T-helper 1 cell (primary cell): ENCODE results near the gene TRPV4.

Experiments used
- DNase-seq, 5 donors: peaks; one replicate each; pipeline ENCODE4 v3.0.0-alpha.2; 2012 to 2020

Gene TRPV4

DNA sequence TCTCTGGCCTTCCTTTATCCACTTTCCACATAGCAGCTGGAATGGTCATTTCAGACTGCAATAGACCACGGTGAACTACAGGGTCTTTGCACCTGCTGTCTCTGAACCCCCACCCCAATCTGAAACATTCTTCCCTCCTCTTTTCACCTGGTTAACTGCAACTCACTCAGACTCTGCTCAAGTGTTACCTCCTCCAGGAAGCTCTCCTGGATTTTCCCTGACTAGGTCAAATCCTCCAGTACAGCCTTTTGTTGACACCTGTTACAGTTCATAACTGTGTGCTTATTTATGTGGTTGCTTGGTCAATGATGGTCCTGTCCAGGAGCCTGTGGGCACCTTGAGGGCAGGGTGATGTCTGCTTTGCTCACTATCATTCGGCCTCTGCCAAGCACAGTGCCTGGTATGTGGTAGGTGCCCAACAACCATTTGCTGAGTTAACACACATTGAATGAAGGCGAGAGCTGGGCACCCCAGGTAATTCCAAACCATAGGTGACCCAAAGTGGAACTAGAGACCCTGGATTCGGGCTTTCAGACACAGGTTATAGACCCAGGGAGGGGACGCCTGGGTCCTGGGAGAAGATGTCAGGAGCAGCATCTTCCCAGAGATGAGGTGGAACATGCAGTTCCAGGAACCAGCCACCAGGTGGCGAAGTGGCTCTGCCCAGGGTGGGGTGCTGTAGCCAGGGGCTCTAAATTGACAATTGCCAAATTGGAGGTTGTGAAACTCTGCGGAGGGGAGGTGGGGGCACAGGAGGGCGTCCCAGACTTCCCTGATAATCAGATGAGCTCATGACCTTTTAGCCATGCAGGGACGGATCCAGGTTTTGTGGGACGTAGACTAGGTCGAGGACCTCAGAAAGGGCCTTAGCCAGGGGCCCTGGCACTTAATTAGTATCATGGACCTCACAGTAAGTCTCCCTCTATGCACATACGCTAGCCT, 28.1 kb downstream of the TRPV4 start:
- peak; percentile 28 to 63 (median 51) for DNase-seq

- no peak for DNase-seq
These were observed 29.5 kb downstream of the TRPV4 start for GRCh38 chr12:109803678-109804077.

DNA sequence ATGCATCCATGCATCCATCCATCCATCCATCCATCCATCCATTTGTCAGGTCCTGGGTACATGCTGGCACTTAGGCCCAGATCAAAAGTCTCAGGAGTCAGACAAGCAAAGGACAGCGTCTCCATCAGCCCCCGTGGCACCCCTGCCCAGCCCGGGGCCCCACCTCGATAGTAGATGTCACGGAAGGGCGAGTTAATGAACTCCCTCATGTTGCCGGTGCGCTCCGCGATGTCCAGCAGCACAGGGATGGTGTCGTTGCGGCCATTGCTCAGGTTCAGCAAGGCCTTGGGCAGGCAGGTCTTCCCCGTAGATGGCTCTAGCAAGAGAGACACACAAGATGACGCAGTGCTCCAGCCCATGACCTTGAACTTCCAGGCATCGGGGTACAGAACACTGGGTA, 30.4 kb downstream of the TRPV4 start:
- DNase-seq, result no peak

- no peak for DNase-seq
These were observed 32.7 kb downstream of the TRPV4 start for GRCh38 chr12:109800536-109800935.

DNA sequence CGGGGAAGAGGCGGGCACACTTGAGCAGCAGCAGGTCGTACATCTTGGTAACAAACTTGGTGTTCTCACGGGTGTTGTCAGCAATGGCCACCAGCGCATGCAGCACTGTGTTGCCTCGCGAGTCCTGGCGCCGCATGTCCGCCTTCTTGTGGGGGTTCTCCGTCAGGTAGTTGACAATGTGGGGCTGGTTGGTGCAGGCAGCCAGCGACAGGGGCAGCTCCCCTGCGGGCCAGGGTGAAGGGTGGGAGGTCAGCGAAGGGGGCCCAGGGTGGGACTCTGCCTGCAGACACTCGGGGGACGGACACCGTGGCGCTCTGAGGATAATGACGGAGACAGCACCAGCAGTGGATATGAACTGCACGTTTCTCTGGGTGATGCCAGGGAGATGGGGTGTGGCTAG, 34.5 kb downstream of the TRPV4 start:
- DNase-seq, result no peak

DNA sequence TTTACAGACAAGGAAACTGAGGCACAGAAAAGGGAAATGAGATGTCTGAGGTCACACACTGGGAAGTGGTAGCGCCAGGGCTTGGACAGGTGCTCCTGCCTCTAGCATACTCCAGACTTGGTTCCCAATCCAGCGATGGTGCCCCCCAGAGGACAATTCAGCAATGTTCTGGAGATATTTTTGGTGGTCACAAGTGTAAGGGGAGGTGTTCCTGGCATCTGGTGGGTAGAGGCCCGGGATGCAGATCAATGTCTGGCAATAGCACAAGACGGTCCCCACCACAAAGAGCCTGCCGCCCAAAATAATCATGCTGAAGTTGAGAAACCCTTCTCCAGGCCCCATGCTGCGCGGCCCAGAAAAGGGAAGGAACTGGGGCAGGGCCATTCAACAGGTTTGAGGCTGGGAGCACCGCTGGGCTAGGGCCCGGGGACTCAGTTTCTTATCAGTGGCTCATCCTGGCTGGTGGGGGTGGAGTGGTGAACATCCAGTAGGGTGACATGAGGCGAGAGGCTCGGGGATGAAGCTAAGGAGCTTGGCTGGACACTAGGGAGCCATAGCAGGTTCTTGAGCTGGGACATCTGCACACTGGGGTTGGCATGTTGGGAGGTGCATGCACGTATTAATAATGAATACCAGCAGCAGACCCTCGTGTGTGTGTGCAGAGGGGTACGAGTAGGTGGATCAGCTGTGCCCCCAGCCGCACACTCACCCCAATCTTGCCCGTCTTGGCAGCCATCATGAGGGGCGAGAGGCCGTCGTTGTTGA, 35.1 kb downstream of the TRPV4 start:
- no peak for DNase-seq

DNA sequence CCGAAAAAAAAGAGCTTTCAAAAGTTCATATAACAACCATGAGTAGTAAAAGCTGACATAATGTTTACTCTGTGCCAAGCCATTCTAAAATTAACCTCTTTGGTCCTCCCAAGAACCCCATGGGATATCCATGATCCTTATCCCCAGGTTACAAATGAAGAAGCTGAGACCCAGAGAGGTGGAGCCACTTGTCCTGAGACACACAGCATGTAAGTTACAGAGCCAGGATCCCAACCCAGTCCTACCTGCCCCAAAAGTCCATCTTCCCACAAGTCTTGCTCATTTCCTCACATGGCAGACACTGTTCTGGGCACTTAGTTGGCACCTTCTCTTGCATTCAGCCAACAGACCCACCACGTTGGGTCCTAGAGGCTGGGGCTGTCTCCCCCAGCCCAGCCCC, 37.1 kb downstream of the TRPV4 start:
- no peak for DNase-seq

- DNase-seq, result no peak
These were observed 38.2 kb downstream of the TRPV4 start for GRCh38 chr12:109795023-109795422.

DNA sequence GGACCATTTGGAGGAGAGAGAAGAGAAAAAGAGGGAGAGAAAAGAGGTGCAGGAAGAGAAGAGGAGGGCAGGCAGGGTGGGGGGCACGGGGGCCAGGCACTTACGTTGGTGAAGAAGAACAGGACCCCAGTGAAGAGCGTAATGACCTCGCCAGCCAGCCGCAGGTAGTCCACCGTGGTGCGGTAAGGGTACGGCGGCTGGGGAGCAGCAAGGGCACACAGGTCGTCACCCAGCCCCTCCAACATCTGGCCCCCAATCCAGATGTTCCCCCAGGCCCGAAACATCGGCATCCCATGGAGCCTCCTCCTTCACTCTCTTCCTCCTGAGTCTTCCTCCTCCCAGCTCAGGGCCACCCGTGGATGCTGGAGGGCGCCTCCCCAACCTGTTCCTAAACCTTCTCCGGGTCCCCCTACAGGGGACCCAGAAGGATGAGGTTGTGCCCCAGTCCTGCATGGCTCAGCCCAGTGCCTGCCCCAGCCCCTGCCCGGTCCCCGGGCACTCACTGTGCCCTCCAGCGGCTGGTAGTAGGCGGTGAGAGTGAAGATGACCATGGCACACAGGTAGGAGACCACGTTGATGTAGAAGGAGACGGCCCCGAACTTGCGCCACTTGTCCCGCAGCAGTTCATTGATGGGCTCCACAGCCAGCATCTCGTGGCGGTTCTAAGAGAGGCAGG, 39.2 kb downstream of the TRPV4 start:
- no peak for DNase-seq

DNA sequence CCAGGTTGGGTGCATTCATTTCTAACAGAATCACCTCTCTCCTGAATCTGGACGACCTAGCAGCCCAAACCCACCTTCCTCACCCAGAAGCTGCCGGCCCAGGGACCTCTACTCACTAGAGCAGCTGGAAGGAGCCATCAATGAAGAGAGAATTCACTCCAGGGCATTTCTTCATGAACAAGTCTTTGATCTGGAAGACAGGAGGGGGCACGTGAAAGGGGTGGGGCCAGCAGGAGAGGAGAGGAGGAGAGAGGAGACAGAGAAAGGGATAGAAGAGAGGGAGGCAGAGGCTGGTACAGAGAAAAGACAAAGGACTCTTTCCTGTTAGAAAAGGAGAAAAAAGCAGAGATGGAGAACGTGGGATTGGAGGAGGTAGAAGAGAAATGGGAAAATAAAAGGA, 39.8 kb downstream of the TRPV4 start:
- DNase-seq, result no peak

DNA sequence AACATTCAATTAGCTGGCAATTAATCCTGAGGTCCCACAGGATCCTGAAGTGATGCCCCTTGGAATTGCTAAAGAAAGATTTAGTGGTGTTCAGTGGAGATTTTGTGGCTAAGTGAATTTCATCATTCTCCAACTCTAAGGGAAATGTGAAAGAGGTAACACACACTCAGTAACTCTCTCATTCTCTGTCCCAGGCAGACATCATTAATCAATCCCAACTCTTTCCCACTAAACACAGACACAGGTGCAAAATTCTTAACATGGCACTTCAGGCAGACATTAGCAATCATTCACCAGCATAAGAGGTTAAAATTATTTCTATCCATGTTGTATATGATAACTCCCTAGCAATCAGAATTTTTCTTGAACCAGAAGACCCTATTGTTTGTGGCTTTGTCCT, 40.2 kb downstream of the TRPV4 start:
- DNase-seq, result no peak

DNA sequence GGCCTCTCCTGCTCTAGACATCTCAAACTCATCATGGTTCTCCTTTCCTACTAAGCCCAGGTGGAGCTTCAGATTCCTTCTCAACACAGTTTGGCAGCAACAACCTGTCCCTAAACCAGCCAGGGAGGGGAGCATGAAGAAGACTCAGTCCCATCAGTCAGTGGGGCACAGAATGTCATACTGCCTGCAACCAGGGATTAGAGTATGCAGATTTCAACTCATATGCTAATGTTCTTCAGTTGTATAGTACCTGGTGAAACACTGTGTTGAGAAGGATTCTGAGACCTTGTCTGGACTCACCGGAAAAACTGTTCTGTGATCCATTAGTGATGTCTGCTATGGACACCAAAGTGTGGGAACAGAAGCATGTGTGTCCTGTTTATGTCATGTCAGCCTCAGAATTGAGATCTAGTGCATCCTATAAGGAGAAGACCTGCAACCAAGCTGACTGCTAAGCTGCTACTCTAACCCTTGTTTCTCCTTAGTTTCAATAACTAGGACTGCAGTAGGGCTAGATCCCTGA, 43.6 kb downstream of the TRPV4 start:
- no peak for DNase-seq

DNA sequence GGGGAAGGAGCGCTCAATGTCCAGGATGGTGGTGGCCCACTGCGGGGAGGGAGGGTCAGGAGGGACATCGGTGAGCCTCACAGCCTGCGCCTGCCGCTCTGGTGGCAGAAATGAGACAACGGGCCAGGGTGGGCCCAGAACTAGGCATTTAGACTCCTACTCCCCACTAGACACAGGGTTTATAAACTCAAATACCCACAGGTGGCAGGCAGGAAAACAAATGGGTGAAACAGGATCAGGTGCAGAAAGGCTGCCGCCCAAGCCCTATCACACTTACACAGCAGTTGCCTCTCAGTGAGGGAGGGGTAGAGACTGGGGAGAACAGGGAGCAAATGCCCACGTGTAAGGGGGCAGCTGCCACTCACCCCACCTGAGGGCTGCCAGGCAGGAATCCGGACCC, 46.4 kb downstream of the TRPV4 start:
- no peak for DNase-seq

DNA sequence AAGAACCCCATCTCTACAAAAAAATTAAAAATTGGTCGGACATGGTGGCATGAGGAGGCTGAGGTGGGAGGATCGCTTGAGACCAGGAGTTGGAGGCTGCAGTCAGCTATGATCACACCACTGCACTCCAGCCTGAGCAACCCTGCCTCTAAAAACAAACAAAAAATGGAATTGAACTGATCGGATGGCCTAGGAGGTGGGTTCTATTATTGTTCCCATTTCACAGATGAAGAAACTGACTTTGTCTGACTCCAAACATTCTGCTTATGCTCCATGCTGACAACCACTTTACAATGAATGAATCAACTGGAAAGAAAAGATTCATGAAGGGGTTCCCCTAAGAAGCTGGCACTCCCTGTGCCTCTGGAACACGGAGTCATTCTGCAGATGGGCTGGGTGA, 47.3 kb downstream of the TRPV4 start:
- DNase-seq, result no peak

DNA sequence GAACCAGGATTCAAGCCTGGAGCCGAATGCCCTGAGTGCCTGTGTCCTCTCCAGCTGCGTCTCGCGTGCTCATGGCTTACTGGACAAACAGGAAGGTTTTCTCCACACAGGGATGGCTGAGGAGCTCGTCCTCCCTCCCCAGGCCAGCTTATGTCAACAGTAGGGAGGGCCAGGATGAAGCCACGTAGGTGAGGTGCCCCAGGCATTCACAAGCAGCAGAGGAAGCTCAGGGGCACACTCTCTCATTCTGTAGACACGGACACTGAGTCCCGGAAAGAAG, 49.3 kb downstream of the TRPV4 start:
- DNase-seq, result no peak

GRCh38 chr12:109783135-109783964, 49.8 kb downstream of the TRPV4 start:
- no peak for DNase-seq

DNA sequence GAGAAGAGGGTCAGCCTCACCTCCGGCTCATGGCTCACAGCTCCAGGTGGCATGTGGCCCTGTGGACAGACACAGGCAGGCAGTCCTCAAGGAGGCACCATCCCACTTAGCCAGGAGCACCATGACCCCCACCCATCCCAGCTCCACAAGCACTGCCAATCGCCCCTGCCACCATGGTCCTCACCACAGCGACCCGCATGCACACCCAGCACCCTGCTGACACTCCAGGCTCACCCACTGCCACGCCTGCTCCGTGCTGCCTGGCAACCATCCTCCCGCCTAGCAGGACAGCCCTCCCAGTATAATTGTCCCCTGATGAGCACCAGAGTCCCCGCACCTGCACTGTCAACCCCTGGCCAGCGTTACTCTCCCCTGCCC, 50.9 kb downstream of the TRPV4 start:
- no peak for DNase-seq

GRCh38 chr12:109781668-109782325, 51.4 kb downstream of the TRPV4 start:
- no peak for DNase-seq

- DNase-seq, result no peak
These were observed 53.8 kb downstream of the TRPV4 start for GRCh38 chr12:109779382-109779781.

DNA sequence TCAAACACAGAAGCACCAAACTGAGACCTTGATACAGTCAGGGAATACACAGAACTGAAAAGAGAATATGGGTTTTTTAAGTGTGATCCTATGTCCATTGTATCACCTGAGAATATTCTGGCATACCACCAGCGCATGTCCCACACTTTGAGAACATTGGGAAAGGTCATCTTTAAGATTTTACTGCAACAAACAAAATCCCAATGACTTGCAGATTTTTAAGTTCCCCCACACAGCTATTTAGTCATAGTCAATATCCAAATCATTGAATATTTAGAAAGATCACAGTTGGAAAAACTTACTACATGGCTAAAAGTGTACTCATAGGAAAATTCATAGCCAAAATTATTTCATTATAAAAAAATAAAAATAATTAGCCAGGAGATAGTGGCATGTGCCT, 54.5 kb downstream of the TRPV4 start:
- DNase-seq, result no peak

GRCh38 chr12:109777544-109777943, 55.7 kb downstream of the TRPV4 start:
- DNase-seq, result peak in 2 of 5 donors; percentile 25 to 39

DNA sequence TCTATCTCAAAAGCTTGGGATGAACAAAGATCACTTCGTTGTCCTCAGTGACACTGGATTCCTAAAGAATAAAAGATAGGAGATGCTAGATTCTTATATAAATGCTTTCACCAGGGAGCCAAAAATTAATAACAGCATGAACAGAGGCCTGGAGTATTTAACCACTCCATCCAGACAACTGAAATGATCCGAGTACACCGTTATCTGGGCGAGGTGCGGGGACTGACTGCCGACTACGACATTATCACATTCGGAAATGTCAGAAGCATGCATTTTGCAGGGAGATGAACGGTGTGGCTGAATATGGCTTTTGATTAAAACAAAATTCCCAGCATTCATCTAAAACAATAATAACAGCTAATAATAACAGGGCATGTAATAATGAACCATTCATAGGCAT, 56.6 kb downstream of the TRPV4 start:
- DNase-seq, result no peak
